SK-N-SH (cell line): ENCODE data around the gene IL11. TPM values are rescaled to one million over a fixed set of nuclear protein-coding genes. Genes with fewer than 3 reads are reported as not detected.

ENCODE experiments used
- CTCF ChIA-PET: fragments of 300-600, 350-600 bp; formaldehyde crosslinking; extraction: SDS; loops from one replicate; lab custom pipeline; 2021; lab: Yijun Ruan, JAX
- POLR2A ChIA-PET: fragments of 350-600 bp; sonication (Branson Sonifier 250); formaldehyde crosslinking; extraction: SDS; loops from one replicate; lab custom pipeline; 2020; ENCODE audit warnings: antibody characterized with exemption, inconsistent platforms; lab: Yijun Ruan, JAX
- DNase-seq: peaks from one replicate; pipeline ENCODE4 v3.0.0; 2012
- H2AFZ ChIP-seq: fragments of 200-600 bp; sonication (generic); 2 replicates; pipeline ENCODE4 v1.8.1; 2016; ENCODE audit warnings: antibody characterized with exemption, mild to moderate bottlenecking, low read depth
- H3F3A ChIP-seq: fragments of 200-600 bp; sonication (generic); replicated peaks from 2 replicates; pipeline ENCODE3; 2016; ENCODE audit warnings: antibody characterized with exemption, mild to moderate bottlenecking; ENCODE audit not compliant: insufficient read depth
- H3K27ac ChIP-seq, 2 experiments: fragments of 200-500 bp in 1 of 2; fragments of 200-600 bp in 1 of 2; sonication (Bioruptor generic) in 1 of 2; sonication (generic), shearing (Covaris generic) in 1 of 2; 2 replicates each; pipeline versions ENCODE4 v1.5.1 to v1.6.1; 2014 to 2016; ENCODE audit warnings: low read depth in 2 of 2, inconsistent platforms in 1 of 2, low read length in 1 of 2, mild to moderate bottlenecking in 1 of 2, mixed read lengths in 1 of 2
- H3K27me3 ChIP-seq: fragments of 200-600 bp; sonication (generic), shearing (Covaris generic); 2 replicates; pipeline ENCODE4 v1.6.1; 2016; ENCODE audit warnings: mixed run types; ENCODE audit not compliant: insufficient read depth
- H3K36me3 ChIP-seq, 2 experiments: fragments of 200-500 bp in 1 of 2; fragments of 200-600 bp in 1 of 2; sonication (Bioruptor generic) in 1 of 2; sonication (generic) in 1 of 2; replicated peaks in 1 of 2; 2 replicates each; pipeline versions ENCODE3 to v1.5.1; 2014 to 2016; ENCODE audit warnings: low read length in 1 of 2, mild to moderate bottlenecking in 1 of 2; ENCODE audit not compliant: insufficient read depth in 2 of 2, control insufficient read depth in 1 of 2
- H3K4me1 ChIP-seq, 2 experiments: fragments of 200-500 bp in 1 of 2; fragments of 200-600 bp in 1 of 2; sonication (Bioruptor generic) in 1 of 2; sonication (generic), shearing (Covaris generic) in 1 of 2; 2 replicates each; pipeline versions ENCODE4 v1.5.1 to v1.6.1; 2014 to 2016; ENCODE audit warnings: low read depth in 1 of 2, low read length in 1 of 2, mixed run types in 1 of 2; ENCODE audit not compliant: insufficient read depth in 2 of 2, control insufficient read depth in 1 of 2
- H3K4me2 ChIP-seq: fragments of 200-600 bp; sonication (generic), shearing (Covaris generic); 2 replicates; pipeline ENCODE4 v1.6.1; 2017; ENCODE audit warnings: mixed run types
- H3K4me3 ChIP-seq, 2 experiments: fragments of 200-500 bp in 1 of 2; fragments of 200-600 bp in 1 of 2; sonication (Bioruptor generic) in 1 of 2; sonication (generic), shearing (Covaris generic) in 1 of 2; 2 replicates each; pipeline versions ENCODE4 v1.5.1 to v1.8.1; 2014 to 2016; ENCODE audit warnings: low read depth in 2 of 2, inconsistent platforms in 1 of 2, low read length in 1 of 2, mild to moderate bottlenecking in 1 of 2, mixed read lengths in 1 of 2, moderate library complexity in 1 of 2
- H3K79me2 ChIP-seq: fragments of 200-600 bp; sonication (generic); 2 replicates; pipeline ENCODE4 v1.8.1; 2017; ENCODE audit warnings: mild to moderate bottlenecking; ENCODE audit not compliant: insufficient read depth
- H3K9ac ChIP-seq: fragments of 200-600 bp; sonication (generic); 2 replicates; pipeline ENCODE4 v1.6.1; 2017; ENCODE audit warnings: mixed run types
- H3K9me2 ChIP-seq: fragments of 200-600 bp; sonication (generic); 2 replicates; pipeline ENCODE4 v1.6.1; 2017; ENCODE audit warnings: mixed run types
- H3K9me3 ChIP-seq: fragments of 200-600 bp; sonication (generic); 2 replicates; pipeline ENCODE4 v1.6.1; 2017; ENCODE audit warnings: mixed run types, mild to moderate bottlenecking, moderate library complexity
- H4K20me1 ChIP-seq: fragments of 200-600 bp; sonication (generic); 2 replicates; pipeline ENCODE4 v1.6.1; 2017; ENCODE audit warnings: mild to moderate bottlenecking, mixed run types; ENCODE audit not compliant: insufficient read depth
- CHD2 ChIP-seq: fragments of 150-350 bp; IDR thresholded peaks from 2 replicates; pipeline ENCODE4 v1.6.1; 2018; ENCODE audit warnings: low read length; ENCODE audit not compliant: partially characterized antibody
- ELF1 ChIP-seq: IDR thresholded peaks from 2 replicates; pipeline ENCODE4 v1.4.0; 2012
- EZH2phosphoT487 ChIP-seq: fragments of 200-600 bp; sonication (generic); IDR thresholded peaks from 2 replicates; pipeline ENCODE4 v1.6.1; 2017; ENCODE audit warnings: low read depth, mixed run types, mild to moderate bottlenecking, antibody characterized with exemption, moderate library complexity, borderline replicate concordance
- FOSL2 ChIP-seq: IDR thresholded peaks from 2 replicates; pipeline ENCODE4 v1.4.0; 2012; ENCODE audit warnings: low read depth, mild to moderate bottlenecking, moderate library complexity, borderline replicate concordance
- FOXJ3 ChIP-seq: sonication (generic); formaldehyde crosslinking; IDR thresholded peaks from 2 replicates; pipeline ENCODE4 v1.5.1; 2020; ENCODE audit warnings: mild to moderate bottlenecking, missing genetic modification reagents
- FOXM1 ChIP-seq: IDR thresholded peaks from 2 replicates; pipeline ENCODE4 v1.4.0; 2012; ENCODE audit warnings: low read depth, mild to moderate bottlenecking
- GATA2 ChIP-seq: sonication (generic); formaldehyde crosslinking; IDR thresholded peaks from 2 replicates; pipeline ENCODE4 v1.5.0; 2020; ENCODE audit warnings: mild to moderate bottlenecking, missing genetic modification reagents
- MAX ChIP-seq: IDR thresholded peaks from 2 replicates; pipeline ENCODE4 v1.4.0; 2012; ENCODE audit warnings: low read depth
- MXI1 ChIP-seq: IDR thresholded peaks from 2 replicates; pipeline ENCODE4 v1.6.1; 2012; ENCODE audit warnings: mild to moderate bottlenecking, low read depth, low read length, improper control_type of control experiment
- POLR2AphosphoS5 ChIP-seq: IDR thresholded peaks from 2 replicates; pipeline ENCODE4 v1.6.1; 2012; ENCODE audit warnings: low read depth, low read length
- TEAD4 ChIP-seq: IDR thresholded peaks from 2 replicates; pipeline ENCODE4 v1.4.0; 2012; ENCODE audit warnings: mild to moderate bottlenecking, borderline replicate concordance; ENCODE audit not compliant: insufficient read depth
- USF2 ChIP-seq: fragments of 150-350 bp; IDR thresholded peaks from 2 replicates; pipeline ENCODE4 v1.6.1; 2017; ENCODE audit warnings: antibody characterized with exemption, low read length, low read depth, borderline replicate concordance
- ZBTB33 ChIP-seq: IDR thresholded peaks from 2 replicates; pipeline ENCODE4 v1.4.0; 2012; ENCODE audit warnings: low read depth, borderline replicate concordance
- WGBS: methylation state at CpG from one replicate; pipeline ENCODE4 v1.1.6; 2017; ENCODE audit warnings: low lambda C conversion rate; 5-methylcytosine and 5-hydroxymethylcytosine counted together
- polyA plus RNA-seq, 3 experiments: library from polyadenylated mRNA; depleted of rRNA; stranded (reverse); fragments of >200 nt; gene quantifications; 2 replicates each; pipeline ENCODE4 v1.2.3, GENCODE V29; 2012

Gene IL11
- polyA plus RNA-seq, 1 of the 3 experiments (the other 2 are of a cell fraction): 13.2 TPM

GRCh38 chr19:55365245-55365644, 5.0 kb downstream of the IL11 start:
- TF ChIP-seq USF2 (no peak), EZH2phosphoT487 (no peak), MAX (no peak)
- TF ChIP-seq, all 33 proteins: peak for 0
- CTCF ChIA-PET: no interaction called here
- H3K36me3 ChIP-seq: peaks cover 0 to 4% of the 10 kb centered on the region in 2 experiments
- peaks cover 14% of the 10 kb centered on the region for H3K79me2 ChIP-seq
- no peaks in the 10 kb centered on the region for H3K9me2 ChIP-seq
- POLR2A ChIA-PET: no interaction called here
- no peak overlapping the region for H3K27ac ChIP-seq
- H3K4me2 ChIP-seq: no peak overlapping the region
- no peak overlapping the region for H3K9ac ChIP-seq
- no peak for DNase-seq
- no peaks in the 10 kb centered on the region for H3K27me3 ChIP-seq
- H3K9me3 ChIP-seq: no peaks in the 10 kb centered on the region
- peaks cover 8% of the 10 kb centered on the region for H3F3A ChIP-seq
- H3K4me1 ChIP-seq: peaks cover 0 to 13% of the 10 kb centered on the region in 2 experiments; a peak in 1 of 4 replicates
- 95% methylated on average over 5 of the region's 8 CpGs for WGBS
- H4K20me1 ChIP-seq: no peaks in the 10 kb centered on the region
- no peak overlapping the region for H2AFZ ChIP-seq
- H3K4me3 ChIP-seq: no peak overlapping the region

- ChIA-PET CTCF (interaction anchor here (1.2 to 2.0 kb wide), 2 partner anchors 61 to 221 kb away, joined by 4 to 8 read pairs; no protein-coding TSS in a partner anchor), POLR2A (no interaction called here)
- Histone ChIP-seq H3K36me3 (peaks cover 0 to 4% of the 10 kb centered on the region in 2 experiments), H3K27me3 (no peaks in the 10 kb centered on the region), H3K4me1 (peaks cover 0 to 4% of the 10 kb centered on the region in 2 experiments; a peak in 1 of 4 replicates), H2AFZ (no peak within 1 kb of the TSS), H3F3A (peaks cover 8% of the 10 kb centered on the region), H3K9me2 (no peaks in the 10 kb centered on the region), H3K9ac (no peak within 1 kb of the TSS), H3K9me3 (no peaks in the 10 kb centered on the region), H4K20me1 (no peaks in the 10 kb centered on the region), H3K4me2 (no peak within 1 kb of the TSS), H3K27ac (no peak within 1 kb of the TSS), H3K4me3 (no peak within 1 kb of the TSS), H3K79me2 (no peaks in the 10 kb centered on the region)
- TF ChIP-seq GATA2 (CRISPR knock-in tag) (no peak), FOXJ3 (CRISPR knock-in tag) (no peak), ZBTB33 (no peak), POLR2AphosphoS5 (no peak), USF2 (no peak), MXI1 (no peak), FOSL2 (no peak), TEAD4 (no peak), ELF1 (no peak), FOXM1 (no peak), CHD2 (no peak)
- DNase-seq: no peak
- WGBS: 88% methylated on average over 13 of the region's 27 CpGs
Measured at GRCh38 chr19:55362990-55363716, 7.1 kb downstream of the IL11 start, which contains the start of gene GARIN5B. TSS of gene GARIN5B (minus strand) at chr19:55363260. CDS start at chr19:55363066, 194 bp downstream.
